Keratinocyte (primary cell): ENCODE results near the gene COL9A3. TPM values are rescaled to one million over a fixed set of nuclear protein-coding genes. Genes with fewer than 3 reads are reported as not detected.

Source experiments
- DNase-seq: peaks from one replicate; pipeline ENCODE4 v3.0.0-alpha.2; 2011; ENCODE audit warnings: low read depth, missing footprints, low spot score
- FAIRE-seq: peaks from 2 replicates; lab custom pipeline; 2011; peaks lifted over from hg19 to GRCh38; lab: Jason Lieb, UNC
- H2AFZ ChIP-seq: 2 replicates; pipeline ENCODE4 v1.6.0; 2012; ENCODE audit warnings: low read length, control low read depth, inconsistent platforms; ENCODE audit not compliant: control insufficient read depth
- H3K27ac ChIP-seq: 2 replicates; pipeline ENCODE4 v1.5.1; 2011; ENCODE audit warnings: low read length; ENCODE audit not compliant: control insufficient read depth, insufficient read depth
- H3K27me3 ChIP-seq: 3 replicates; pipeline ENCODE4 v1.6.0; 2011; ENCODE audit warnings: low read length; ENCODE audit not compliant: control insufficient read depth, insufficient read depth; ENCODE audit errors: extremely low read depth
- H3K36me3 ChIP-seq, 2 experiments: 2 replicates in 1 of 2; 3 replicates in 1 of 2; pipeline ENCODE4 v1.5.1; 2011; ENCODE audit warnings: low read length in 2 of 2, mild to moderate bottlenecking in 1 of 2; ENCODE audit not compliant: control insufficient read depth in 2 of 2, insufficient read depth in 2 of 2; ENCODE audit errors: extremely low read depth in 1 of 2
- H3K4me1 ChIP-seq: 3 replicates; pipeline ENCODE4 v1.5.1; 2011; ENCODE audit warnings: low read length; ENCODE audit not compliant: control insufficient read depth, insufficient read depth; ENCODE audit errors: extremely low read depth
- H3K4me2 ChIP-seq: 3 replicates; pipeline ENCODE4 v1.6.0; 2011; ENCODE audit warnings: low read depth, low read length; ENCODE audit not compliant: control insufficient read depth, insufficient read depth; ENCODE audit errors: extremely low read depth
- H3K4me3 ChIP-seq, 3 experiments: fragments of 200-600 bp in 1 of 3; sonication (generic) in 1 of 3; 2 replicates in 2 of 3; 3 replicates in 1 of 3; pipeline ENCODE4 v1.5.1; 2011 to 2016; ENCODE audit warnings: low read length in 3 of 3, mild to moderate bottlenecking in 3 of 3, control low read depth in 2 of 3, inconsistent platforms in 1 of 3, low read depth in 1 of 3, mixed read lengths in 1 of 3, mixed run types in 1 of 3, moderate library complexity in 1 of 3; ENCODE audit not compliant: control insufficient read depth in 2 of 3, insufficient read depth in 2 of 3; ENCODE audit errors: extremely low read depth in 1 of 3
- H3K79me2 ChIP-seq: 2 replicates; pipeline ENCODE4 v1.6.0; 2012; ENCODE audit warnings: low read length; ENCODE audit not compliant: control insufficient read depth, insufficient read depth
- H3K9ac ChIP-seq: 3 replicates; pipeline ENCODE4 v1.6.0; 2011; ENCODE audit warnings: low read length; ENCODE audit not compliant: control insufficient read depth, insufficient read depth; ENCODE audit errors: extremely low read depth
- H3K9me1 ChIP-seq: 3 replicates; pipeline ENCODE4 v1.6.0; 2011; ENCODE audit warnings: low read length; ENCODE audit not compliant: control insufficient read depth, insufficient read depth; ENCODE audit errors: extremely low read depth
- H3K9me3 ChIP-seq: 2 replicates; pipeline ENCODE4 v1.5.1; 2012; ENCODE audit warnings: low read depth, low read length; ENCODE audit not compliant: control insufficient read depth
- H4K20me1 ChIP-seq: 3 replicates; pipeline ENCODE4 v1.6.0; 2011; ENCODE audit warnings: low read length; ENCODE audit not compliant: control insufficient read depth, insufficient read depth; ENCODE audit errors: extremely low read depth
- EZH2 ChIP-seq: IDR thresholded peaks from one replicate; pipeline ENCODE4 v1.6.1; 2012; ENCODE audit warnings: inconsistent platforms, mild to moderate bottlenecking, low read length, moderate library complexity
- dilution Hi-C: fragments of 300-500 bp; cut with MboI; formaldehyde crosslinking; loops from one replicate; pipeline ENCODE4 v1.7.0; 2020; ENCODE audit warnings: low sequenced_read_pairs; ENCODE audit not compliant: extremely low pct_ligation_motif_present
- polyA plus RNA-seq, 5 experiments: library from polyadenylated mRNA; depleted of rRNA in 3 of 5; stranded (reverse) in 3 of 5; stranded (forward) in 1 of 5; unstranded in 1 of 5; fragments of >200 nt; gene quantifications; 1 replicate in 1 of 5; 2 replicates in 3 of 5; 3 replicates in 1 of 5; pipeline versions ENCODE4 v1.2.1 to v1.2.3, GENCODE V29; 2011 to 2012; ENCODE audit warnings: missing spikeins in 2 of 5, low read depth in 1 of 5, low replicate concordance in 1 of 5
- TF ChIP-seq, protein P1 (sequence below), 3 experiments: IDR thresholded peaks in 1 of 3; conservative IDR thresholded peaks in 1 of 3; optimal IDR thresholded peaks in 1 of 3; 2 replicates in 2 of 3; 3 replicates in 1 of 3; pipeline versions ENCODE3 to v1.5.1; 2011; ENCODE audit warnings: low read length in 3 of 3, mild to moderate bottlenecking in 3 of 3, moderate library complexity in 2 of 3, control low read depth in 1 of 3, inconsistent platforms in 1 of 3; ENCODE audit not compliant: insufficient read depth in 2 of 3; ENCODE audit errors: extremely low read depth in 1 of 3

COL9A3 gene
- polyA plus RNA-seq, 1 donor (not counting 4 experiments of a cell fraction or from before 2014, with no cell fraction given) = 4.8 TPM

- Histone ChIP-seq H3K36me3 (peaks cover 5 to 6% of the 10 kb centered on the region in 2 experiments), H3K9me1 (no peaks in the 10 kb centered on the region), H3K4me1 (peaks cover 16% of the 10 kb centered on the region), H3K79me2 (no peaks in the 10 kb centered on the region), H3K27ac (no peak overlapping the region), H2AFZ (no peak overlapping the region), H3K9me3 (no peaks in the 10 kb centered on the region), H4K20me1 (no peaks in the 10 kb centered on the region), H3K4me3 (no peak overlapping the region), H3K9ac (no peak overlapping the region), H3K4me2 (no peak overlapping the region), H3K27me3 (no peaks in the 10 kb centered on the region)
- dilution Hi-C loops = no loop called here
- TF ChIP-seq EZH2 = no peak
- TF ChIP-seq, protein P1, sequence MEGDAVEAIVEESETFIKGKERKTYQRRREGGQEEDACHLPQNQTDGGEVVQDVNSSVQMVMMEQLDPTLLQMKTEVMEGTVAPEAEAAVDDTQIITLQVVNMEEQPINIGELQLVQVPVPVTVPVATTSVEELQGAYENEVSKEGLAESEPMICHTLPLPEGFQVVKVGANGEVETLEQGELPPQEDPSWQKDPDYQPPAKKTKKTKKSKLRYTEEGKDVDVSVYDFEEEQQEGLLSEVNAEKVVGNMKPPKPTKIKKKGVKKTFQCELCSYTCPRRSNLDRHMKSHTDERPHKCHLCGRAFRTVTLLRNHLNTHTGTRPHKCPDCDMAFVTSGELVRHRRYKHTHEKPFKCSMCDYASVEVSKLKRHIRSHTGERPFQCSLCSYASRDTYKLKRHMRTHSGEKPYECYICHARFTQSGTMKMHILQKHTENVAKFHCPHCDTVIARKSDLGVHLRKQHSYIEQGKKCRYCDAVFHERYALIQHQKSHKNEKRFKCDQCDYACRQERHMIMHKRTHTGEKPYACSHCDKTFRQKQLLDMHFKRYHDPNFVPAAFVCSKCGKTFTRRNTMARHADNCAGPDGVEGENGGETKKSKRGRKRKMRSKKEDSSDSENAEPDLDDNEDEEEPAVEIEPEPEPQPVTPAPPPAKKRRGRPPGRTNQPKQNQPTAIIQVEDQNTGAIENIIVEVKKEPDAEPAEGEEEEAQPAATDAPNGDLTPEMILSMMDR (optimal IDR thresholded peaks at IDR 0.05 in 1 of 3, IDR thresholded peaks at IDR 0.05 in 1 of 3, conservative IDR thresholded peaks at IDR 0.05 in 1 of 3; ENCODE audit: extremely low read depth in 1 of 3, insufficient read depth in 2 of 3, low read length in 3 of 3) = no peak
- FAIRE-seq (no peak), DNase-seq (no peak)
These were observed 24.9 kb downstream of the COL9A3 start for GRCh38 chr20:62841705-62842212.

DNA sequence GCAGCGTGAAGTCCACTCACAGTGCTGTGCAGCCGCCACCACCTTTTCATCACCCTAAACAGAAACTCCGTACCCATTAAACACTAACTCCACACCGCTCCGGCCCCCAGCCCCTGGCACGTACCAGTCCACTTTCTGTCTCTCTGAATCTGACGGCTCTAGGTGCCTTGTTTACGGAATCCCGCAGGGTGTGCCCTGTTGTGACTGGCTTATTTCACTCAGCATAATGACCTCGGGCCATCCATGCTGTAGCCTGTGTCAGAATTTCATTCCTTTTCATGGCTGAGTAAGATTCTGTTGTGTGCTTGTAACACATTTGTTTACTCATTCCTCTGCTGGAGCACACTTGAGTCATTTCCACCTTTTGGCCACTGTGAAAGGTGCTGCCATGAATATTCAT is 26.8 kb downstream of the COL9A3 start:
- no peaks in the 10 kb centered on the region for H4K20me1 ChIP-seq
- no peak for TF ChIP-seq EZH2
- TF ChIP-seq, protein P1 (optimal IDR thresholded peaks at IDR 0.05 in 1 of 3, IDR thresholded peaks at IDR 0.05 in 1 of 3, conservative IDR thresholded peaks at IDR 0.05 in 1 of 3; ENCODE audit: extremely low read depth in 1 of 3, insufficient read depth in 2 of 3, low read length in 3 of 3) = no peak
- H3K4me3 ChIP-seq = no peak overlapping the region
- no peak overlapping the region for H2AFZ ChIP-seq
- DNase-seq (no peak), FAIRE-seq (peak; percentile 59)
- H3K9me1 ChIP-seq = no peaks in the 10 kb centered on the region
- H3K4me1 ChIP-seq = peaks cover 2% of the 10 kb centered on the region
- dilution Hi-C loops = no loop called here
- no peaks in the 10 kb centered on the region for H3K9me3 ChIP-seq
- H3K79me2 ChIP-seq = peaks cover 2% of the 10 kb centered on the region
- H3K4me2 ChIP-seq = no peak overlapping the region
- peaks cover 10 to 14% of the 10 kb centered on the region in 2 experiments for H3K36me3 ChIP-seq
- no peak overlapping the region for H3K9ac ChIP-seq
- H3K27ac ChIP-seq = no peak overlapping the region
- no peaks in the 10 kb centered on the region for H3K27me3 ChIP-seq
